GM18909 (cell line): ENCODE measurements around the gene ARSA.

ENCODE experiments used
- ATAC-seq: cut with Tn5 transposase; IDR thresholded peaks from one replicate; pipeline ENCODE4 v1.9.1; 2021; ENCODE audit warnings: mild to moderate bottlenecking; ENCODE audit not compliant: unreplicated experiment, poor library complexity

ARSA gene

DNA sequence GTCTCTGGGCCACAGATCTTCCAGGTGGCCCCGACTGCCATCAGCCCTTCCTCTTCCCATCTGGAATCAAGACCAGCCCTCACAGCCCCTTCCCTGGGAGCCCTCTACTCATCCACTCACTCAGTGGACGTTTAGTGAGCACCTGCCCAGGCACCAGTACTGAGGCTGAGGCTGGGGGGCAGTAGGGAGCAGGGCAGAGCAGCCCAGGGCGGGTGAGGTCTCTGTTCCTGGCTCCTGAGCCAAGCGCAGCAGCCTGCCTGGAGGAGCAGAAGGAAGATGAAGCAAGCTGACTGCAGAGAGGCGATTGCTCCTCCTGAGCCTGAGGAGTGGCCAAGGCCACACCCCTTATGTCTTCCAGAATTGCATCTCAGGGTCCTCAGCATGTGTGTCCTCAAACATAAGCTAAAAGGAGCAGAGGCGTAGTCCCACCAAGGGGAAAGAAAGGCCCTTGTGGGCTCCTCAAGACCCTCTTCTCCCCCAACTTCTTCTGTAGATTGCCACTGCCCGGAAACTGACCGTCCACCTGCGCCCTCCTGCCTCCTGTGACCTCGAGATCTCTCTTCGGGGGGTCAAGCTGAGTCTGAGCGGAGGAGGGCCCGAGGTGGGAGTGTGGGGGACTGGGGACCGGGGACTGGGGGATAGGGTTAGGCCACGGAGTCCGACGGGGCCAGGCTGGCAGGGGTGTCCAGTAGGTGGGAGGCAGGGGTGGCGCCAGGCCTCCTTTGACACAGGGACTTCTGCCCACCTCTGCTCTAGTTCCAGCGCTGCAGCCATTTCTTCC lies 21.6 kb downstream of the ARSA start:
- ATAC-seq, result no peak

DNA sequence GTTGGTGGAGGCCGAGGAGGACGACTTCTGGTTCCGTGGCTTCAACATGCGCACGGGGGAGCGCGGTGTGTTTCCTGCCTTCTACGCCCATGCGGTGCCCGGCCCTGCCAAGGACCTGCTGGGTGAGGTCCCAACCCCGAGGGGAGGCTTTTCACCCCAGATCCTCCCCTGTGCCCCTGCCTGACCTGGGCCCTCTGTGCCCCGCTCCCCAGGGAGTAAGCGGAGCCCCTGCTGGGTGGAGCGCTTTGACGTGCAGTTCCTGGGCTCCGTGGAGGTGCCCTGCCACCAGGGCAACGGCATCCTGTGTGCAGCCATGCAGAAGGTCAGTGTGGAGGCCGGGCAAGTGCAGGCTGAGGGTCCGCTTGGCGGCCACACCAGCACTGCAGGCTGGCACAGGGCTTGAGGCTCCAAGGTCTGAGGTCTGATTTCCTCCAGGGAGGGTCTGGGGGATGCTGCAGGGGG lies 22.3 kb downstream of the ARSA start:
- ATAC-seq, result no peak

DNA sequence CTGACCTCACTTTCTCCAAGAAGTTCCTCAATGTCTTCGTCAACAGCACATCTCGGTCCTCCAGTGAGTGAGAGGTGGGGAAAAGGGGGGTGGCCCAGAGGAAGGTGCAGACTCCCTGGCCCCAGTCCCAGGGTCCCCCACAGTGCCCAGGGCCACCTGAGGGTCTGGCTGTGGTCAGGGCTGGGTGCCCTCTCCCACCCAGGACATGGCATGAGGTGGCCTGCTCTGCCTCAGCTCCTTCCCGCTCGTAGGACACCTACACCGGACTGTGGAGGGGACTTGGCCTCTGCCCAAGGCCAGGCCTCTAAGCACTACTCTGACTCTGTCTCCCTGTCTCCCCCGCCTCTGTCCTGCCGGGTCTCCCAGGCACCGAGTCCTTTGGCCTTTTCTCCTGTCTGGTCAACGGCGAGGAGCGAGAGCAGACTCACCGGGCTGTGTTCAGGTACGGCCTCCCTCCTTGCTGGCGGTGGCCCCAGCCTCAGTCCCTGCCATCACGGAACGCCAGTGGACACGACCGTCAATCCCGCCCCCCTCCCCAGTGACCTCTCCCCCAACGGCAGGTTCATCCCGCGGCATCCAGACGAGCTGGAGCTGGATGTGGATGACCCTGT lies 22.8 kb downstream of the ARSA start:
- no peak for ATAC-seq

DNA sequence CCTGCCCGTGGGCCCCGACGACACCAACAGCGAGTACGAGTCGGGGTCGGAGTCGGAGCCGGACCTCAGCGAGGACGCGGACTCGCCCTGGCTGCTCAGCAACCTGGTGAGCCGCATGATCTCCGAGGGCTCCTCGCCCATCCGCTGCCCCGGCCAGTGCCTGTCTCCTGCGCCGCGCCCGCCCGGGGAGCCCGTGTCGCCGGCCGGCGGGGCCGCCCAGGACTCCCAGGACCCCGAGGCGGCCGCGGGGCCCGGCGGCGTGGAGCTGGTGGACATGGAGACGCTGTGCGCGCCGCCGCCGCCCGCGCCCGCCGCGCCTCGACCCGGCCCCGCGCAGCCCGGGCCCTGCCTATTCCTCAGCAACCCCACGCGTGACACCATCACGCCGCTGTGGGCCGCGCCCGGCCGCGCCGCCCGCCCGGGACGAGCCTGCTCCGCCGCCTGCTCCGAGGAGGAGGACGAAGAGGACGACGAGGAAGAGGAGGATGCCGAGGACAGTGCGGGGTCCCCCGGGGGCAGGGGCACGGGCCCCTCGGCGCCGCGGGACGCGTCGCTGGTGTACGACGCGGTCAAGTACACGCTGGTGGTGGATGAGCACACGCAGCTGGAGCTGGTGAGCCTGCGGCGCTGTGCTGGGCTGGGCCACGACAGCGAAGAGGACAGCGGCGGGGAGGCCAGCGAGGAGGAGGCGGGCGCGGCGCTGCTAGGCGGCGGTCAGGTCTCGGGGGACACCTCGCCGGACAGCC lies 23.5 kb downstream of the ARSA start:
- ATAC-seq, result no peak

DNA sequence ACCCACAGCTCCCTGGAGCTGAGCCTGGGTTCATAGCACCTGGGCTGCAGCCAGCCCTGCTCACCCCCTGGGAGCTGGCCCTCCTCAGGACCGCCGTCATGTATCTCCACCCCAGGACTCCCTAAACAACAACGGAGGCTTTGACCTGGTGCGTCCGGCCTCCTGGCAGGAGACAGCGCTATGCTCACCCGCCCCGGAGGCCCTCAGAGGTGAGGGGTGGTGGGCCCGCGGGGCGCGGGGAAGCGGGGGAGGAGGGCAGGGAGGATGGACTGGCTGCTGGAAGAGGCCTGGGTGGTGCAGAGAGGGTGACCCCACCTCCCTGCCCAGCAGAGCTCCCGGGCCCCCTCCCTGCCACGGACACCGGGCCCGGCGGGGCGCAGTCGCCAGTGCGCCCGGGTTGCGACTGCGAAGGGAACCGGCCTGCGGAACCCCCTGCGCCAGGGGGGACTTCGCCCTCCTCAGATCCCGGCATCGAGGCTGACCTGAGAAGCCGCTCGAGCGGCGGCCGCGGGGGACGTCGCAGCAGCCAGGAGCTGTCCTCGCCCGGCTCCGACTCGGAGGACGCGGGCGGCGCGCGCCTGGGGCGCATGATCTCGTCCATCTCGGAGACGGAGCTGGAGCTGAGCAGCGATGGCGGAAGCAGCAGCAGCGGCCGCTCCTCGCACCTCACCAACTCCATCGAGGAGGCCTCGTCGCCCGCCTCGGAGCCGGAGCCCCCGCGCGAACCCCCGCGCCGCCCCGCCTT lies 24.3 kb downstream of the ARSA start:
- no peak for ATAC-seq

DNA sequence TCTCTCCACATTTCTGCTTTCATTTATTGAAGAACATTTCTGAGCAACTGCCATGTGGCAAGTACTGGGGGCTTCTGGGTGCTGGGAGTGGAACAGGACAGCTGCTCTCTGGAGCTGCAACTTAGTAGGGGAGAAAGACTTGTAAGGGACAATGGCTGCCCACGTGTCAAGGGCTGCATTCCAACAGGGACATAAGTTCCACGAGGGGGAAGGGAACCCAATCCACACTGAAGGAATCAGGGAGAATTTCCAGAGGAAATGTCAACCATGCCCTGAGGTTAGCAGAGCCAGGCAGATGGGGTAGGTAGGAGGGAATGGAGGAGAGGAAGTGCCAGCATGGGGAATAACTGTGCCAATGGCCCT lies 25.6 kb downstream of the ARSA start:
- ATAC-seq, result no peak

DNA sequence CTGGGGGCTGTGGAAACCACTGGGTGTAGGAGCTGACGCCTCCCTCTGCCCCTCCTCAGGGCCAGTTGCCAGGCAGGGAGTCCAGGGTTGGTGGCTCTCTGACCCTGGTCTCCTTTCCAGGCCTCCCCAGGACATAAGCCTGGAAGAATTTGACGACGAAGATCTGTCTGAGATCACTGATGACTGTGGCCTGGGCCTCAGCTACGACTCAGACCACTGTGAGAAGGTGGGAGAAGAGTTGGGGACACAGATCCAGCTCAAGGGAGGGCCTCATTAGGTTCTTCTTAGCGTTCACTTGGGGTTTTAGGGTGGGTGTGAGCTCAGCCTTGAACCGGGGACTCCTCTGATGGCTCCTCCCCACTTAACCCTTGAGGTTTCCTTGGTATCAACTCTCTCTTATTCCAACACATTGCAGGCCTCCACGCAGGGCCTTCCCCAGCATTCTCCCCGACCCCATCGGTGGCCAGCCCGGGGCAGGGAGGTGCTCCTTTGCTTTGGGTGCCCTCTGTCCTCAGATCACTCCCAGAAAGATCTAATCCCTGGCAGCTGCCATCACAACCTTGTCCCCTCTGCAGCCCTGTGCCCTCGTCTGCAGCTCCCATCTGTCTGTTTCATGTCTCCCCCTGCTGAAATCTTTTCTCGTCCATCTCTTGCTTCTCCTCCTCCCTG lies 26.1 kb downstream of the ARSA start:
- ATAC-seq, result no peak

DNA sequence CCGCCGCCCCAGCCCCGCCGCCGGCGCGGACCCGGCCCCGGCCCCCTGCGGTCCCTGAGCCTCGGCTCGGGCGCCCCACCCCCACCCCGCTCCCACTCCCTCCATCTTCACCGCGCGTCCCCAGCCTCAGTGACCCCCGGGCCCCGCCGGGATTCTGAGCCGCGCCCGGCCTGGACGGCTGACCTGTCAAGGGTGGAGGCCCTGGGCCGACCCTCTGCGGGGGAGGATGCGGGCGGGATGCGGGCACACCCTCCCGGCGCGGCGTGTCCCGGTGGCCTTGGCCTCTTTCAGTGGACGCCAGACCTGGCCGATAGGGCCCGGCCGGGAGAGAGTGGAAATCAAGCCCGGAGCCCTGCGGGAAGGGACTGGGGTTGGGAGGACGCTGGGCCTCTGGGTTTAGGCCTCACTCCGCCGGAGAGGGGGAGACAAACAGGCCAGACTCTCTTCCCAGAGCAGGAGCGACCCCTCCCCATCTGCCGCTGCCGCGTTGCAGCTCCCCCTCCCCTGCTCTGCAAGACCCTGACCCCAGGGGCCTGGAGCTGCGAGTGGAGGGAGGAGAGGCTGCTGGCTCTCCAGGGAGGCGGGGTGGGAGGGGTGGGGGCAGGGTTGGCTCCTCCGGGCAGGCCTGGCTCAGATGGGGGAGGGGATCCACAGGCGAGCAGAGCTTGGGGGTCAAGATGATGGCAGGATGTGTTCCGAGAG lies 26.8 kb downstream of the ARSA start:
- ATAC-seq, result no peak

DNA sequence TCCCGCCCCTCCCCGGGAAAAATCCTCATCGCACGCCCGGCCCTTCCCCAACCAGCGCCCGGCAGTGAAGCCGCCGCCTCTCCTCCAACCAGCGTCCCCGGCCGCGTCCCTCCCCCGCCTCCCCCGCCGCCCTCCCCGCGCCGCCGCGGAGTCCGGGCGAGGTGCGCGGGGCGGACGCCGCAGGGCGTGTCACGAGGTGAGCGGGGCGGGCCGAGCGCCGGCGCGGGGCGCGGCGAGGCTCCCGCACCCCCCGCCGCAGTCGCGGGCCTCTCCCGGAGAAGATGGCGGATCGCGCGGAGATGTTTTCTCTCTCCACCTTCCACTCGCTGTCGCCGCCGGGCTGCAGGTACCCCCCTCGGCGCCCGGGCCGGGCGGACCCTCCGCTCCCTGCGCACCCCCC lies 27.4 kb downstream of the ARSA start, which contains the start of gene MAPK8IP2:
Gene MAPK8IP2 (plus strand): TSS at position 256 of the 400 bp plus-strand sequence. CDS start 26 bp downstream, at position 282.
- no peak for ATAC-seq

DNA sequence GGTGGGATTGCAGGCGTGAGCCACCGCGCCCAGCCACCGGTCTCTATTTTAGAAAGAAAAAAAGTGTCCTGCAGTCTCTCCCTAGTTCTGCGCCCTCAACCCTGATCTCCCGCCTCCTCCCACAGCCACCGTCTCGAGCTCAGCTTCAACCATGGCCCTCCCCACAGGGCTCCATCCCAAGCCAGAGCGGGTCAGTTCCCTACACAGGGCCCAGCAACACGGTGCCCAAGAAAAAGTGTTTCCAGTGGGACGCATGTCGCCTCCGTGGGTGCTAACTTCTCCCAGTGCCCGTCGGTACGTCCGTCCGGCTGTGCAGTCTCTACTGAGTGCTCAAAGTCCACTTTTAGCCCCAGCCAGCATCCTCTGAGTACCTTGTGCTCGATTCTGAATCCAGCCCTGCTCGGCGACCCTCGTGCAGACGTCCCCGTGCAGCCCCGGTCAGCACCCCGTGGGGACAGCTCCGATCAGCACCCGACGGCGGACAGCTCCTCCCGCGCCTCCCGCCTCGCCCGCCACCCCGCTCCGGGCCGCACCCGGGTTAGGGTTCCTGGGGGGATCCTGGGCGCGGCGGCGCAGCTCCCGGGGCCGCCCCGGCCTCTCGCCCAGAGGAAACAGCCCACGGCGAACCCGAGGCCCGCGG lies 28.0 kb downstream of the ARSA start:
- ATAC-seq, result no peak

DNA sequence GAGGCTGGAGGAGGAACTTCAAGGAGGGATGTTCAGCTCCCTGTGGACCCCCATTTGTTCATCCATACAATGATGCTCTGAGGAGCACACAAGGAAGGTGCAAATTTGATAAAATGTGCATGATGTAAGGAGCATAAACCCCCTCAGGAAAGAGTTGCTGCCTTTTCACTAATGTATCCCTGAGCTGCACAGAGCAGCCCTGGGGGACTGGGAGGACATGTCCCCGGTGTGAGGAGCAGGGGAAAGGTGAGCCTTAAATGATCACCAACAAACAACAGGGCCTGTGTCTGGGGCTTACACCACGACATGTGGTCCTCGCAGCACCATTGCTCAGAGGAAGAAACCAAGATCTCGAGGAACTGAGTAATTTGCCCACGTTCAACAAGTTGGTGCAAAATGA lies 30.9 kb downstream of the ARSA start:
- ATAC-seq, result no peak

DNA sequence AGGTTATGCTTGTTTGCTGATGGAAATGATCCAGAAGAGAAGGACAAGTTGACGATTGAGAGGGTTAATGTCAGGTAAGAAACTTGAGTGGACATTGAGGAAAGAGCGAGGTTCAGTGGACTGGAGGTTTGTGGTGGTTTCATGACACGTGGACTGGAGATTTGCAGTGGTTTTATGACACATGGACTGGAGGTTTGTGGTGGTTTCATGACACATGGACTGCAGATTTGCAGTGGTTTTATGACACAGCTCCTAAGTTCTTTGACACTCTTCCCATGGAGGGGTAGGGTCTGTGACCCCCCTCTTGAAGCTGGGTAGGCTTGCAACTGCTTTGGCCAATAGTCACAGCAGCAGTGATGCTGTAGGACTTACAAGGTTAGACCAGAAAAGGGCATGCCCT lies 32.8 kb downstream of the ARSA start:
- ATAC-seq, result no peak

DNA sequence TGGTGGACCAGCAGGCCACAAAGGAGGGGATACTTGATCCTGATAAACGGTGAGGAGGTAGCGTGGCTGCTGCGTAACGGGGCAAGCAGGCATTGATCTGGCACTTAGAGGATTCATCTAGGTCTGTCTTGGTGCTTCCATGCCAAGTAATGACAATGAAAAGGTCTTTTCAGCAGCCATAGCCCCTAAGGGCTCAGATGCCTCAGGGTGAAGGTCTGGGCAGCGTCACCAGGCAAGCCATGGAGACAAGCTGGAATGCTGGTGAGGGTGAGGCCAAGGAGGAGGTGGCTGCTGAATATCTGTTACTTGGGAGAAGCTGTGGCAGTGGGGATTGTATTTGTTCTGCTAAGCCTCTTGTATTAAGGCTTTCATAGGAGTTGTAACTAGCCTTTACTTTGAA lies 40.5 kb downstream of the ARSA start:
- no peak for ATAC-seq

DNA sequence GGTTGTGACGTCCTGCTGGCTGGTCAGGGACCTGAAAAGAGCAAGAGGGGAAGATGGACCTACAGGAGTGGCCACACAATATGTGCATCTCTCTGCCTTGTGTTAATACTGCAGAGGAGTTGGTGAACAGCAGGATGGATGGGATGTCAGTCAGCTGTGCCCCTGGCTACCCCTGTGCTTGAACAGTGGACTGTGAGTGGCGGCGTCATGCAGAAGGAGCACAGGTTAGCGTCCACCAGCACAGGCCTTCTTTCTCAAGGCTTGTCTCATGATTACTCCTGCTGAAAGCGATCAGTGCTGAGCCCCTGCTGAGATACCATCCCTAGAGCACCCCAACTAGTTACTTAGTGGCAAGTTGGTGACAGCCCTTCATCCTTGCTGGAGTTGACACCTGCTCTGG lies 41.5 kb downstream of the ARSA start:
- ATAC-seq, result no peak

DNA sequence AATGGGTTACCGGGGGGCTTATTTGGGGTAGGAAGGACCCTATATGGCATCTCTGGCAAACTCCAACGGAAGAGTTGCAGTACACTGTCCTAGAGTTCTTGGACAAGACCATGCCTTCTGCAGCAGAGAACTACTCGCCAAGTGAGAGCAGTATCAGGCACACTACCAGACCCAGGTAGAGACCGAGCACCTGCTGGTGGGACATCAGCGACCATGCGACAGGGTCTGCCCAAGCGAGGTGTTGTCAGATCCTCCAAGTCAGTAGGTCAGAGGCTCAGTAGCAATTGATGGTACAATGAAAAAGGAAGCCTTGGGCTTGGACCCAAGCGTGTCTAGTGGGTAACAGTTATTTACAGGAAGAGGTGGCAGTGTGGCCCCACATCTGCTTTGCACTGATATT lies 42.2 kb downstream of the ARSA start:
- ATAC-seq, result no peak

DNA sequence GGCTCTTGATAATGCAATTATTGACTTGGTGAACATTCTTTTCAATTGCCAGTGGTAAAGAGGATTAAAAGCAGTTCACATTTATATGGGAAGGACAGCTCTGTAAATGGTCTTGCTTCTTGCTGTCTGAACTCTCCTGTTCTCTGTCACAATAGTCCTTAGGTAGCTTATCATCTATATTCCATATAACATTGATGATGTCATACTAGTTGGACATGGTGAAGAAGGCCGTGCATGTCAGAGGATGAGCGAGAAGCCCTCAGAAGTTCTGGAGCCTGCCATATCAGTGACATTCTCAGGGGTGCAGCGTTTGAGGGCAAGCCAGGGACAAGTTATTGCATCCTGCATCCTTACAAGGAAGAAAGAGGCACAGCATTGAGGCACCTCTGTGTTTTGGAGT lies 42.7 kb downstream of the ARSA start:
- no peak for ATAC-seq

DNA sequence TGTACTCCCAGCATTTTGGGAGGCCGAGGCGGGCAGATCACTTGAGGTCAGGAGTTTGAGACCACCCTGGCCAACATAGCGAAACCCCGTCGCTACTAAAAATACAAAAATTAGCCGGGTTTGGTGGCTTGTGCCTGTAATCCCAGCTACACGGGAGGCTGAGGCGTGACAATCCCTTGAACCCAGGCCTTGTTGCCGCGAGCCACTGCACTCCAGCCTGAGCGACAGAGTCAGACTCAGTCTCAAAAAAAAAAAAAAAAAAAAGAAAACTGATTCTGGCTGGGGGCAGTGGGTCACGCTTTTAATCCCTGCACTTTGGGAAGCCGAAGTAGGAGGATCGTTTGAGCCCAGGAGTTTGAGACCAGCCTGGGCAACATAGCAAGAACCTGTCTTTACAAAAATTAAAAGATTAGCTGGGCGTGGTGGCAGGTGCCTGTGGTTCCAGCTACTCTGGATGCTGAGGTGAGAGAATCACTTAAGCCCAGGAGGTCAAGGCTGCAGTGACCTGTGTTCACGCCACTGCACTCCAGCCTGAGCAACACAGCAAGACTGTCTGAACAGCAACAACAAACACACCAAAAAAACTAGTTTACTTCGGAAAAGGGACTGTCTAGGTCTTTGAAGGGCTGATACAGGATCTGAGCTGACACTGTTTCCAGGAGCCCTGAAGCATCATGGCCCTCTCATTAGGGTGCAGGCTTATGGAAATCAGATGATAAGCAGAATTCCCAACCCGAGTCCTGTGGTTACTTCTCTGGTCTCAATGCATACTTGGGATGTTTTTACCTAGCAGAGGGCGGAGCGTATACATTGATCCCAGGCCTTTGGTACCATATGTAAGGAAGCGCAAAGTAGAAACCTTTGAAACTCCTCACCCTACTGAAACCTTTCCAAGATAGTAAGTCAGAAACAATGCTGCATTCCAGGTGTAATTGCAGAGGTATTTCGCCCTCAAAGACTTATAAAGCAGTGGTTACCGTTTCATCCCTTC lies 43.6 kb downstream of the ARSA start:
- no peak for ATAC-seq

DNA sequence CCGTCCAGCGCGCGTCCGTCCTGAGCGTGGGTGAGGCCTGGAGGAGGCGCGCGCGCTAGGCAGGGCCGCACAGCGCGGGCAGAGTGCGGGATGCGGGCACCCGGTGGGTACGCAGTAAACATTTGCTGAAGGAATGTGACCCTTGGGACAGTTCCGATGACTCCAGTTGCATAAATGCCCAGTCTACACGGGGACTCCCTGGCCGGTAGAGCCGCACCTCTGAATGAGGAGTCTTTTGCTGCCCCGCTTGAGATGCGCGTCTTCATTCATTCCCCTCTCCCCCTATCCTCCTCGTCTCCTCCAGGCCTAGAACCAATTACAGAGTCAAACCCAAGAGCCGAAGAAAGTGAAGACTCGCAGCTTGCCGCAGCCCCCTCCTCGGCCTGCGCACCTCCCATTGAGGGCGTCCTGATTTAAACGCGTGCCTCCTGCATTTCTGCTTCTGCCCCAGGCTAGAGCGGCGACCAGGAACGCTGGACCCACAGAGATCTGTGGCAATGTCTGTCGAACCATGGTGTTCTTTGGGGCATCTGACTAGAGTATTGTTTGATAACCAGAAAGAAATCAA lies 44.6 kb downstream of the ARSA start:
- peak; percentile 29 for ATAC-seq
